ENCODE results near the gene TRRAP.

DNA sequence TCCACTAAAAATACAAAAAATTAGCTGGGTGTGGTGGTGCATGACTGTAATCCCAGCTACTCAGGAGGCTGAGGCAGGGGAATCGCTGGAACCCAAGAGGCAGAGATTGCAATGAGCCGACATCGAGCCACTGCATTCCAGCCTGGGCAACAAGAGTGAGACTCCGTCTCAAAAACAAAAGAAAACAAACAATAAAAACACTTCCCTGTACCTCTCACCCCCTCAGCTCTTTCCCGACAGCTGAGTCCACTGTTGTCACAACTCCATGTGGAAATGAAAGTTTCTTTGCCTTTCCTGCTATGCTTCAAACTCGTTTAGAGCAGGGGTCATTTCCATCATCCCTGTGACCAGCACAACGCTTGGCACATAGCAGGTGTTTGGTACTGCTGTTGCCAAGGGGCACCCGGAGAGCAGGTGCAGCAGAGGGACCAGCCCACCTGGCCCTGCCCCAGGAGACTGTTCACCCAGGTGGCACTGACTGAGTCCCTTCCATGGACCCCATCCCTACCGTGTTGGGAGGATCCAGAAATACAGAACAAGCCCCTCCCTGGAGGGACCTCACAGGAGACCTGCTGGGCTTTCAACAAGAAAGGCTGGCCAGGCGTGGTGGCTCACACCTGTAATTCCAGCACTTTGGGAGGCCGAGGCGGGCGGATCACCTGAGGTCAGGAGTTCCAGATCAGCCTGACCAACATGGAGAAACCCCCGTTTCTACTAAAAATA, 13.4 kb upstream of the TRRAP start:
- TF ChIP-seq POLR2A (IDR thresholded peaks at IDR 0.05) = no peak
- TF ChIP-seq, protein P1, sequence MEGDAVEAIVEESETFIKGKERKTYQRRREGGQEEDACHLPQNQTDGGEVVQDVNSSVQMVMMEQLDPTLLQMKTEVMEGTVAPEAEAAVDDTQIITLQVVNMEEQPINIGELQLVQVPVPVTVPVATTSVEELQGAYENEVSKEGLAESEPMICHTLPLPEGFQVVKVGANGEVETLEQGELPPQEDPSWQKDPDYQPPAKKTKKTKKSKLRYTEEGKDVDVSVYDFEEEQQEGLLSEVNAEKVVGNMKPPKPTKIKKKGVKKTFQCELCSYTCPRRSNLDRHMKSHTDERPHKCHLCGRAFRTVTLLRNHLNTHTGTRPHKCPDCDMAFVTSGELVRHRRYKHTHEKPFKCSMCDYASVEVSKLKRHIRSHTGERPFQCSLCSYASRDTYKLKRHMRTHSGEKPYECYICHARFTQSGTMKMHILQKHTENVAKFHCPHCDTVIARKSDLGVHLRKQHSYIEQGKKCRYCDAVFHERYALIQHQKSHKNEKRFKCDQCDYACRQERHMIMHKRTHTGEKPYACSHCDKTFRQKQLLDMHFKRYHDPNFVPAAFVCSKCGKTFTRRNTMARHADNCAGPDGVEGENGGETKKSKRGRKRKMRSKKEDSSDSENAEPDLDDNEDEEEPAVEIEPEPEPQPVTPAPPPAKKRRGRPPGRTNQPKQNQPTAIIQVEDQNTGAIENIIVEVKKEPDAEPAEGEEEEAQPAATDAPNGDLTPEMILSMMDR (IDR thresholded peaks at IDR 0.05 in 4 of 5, conservative IDR thresholded peaks at IDR 0.05 in 1 of 5) = no peak
